ENCODE results near the gene RAB6A. TPM values are rescaled to one million over a fixed set of nuclear protein-coding genes. Genes with fewer than 3 reads are reported as not detected.
"Not testable (repeated sequence)": the region's sequence is repeated elsewhere in the genome, so short reads cannot be mapped to it uniquely, and the experiment has no call there.

Gene RAB6A
- total RNA-seq, 1 experiment from 2014 or later: 60.6 TPM

GRCh38 chr11:73766763-73767162 is 5.9 kb upstream of the RAB6A start:
- DNase-seq (ENCODE audit: extremely low read depth, low read depth): no peak

- DNase-seq (ENCODE audit: extremely low read depth, low read depth): no peak
Measured at GRCh38 chr11:73762732-73763131, 1.9 kb upstream of the RAB6A start.

GRCh38 chr11:73761403-73761945 is 600 bp upstream of the RAB6A start:
- no peak for DNase-seq (ENCODE audit: extremely low read depth, low read depth)

GRCh38 chr11:73760135-73760678 is 667 bp downstream of the RAB6A start:
- no peak for DNase-seq (ENCODE audit: extremely low read depth, low read depth)

DNA sequence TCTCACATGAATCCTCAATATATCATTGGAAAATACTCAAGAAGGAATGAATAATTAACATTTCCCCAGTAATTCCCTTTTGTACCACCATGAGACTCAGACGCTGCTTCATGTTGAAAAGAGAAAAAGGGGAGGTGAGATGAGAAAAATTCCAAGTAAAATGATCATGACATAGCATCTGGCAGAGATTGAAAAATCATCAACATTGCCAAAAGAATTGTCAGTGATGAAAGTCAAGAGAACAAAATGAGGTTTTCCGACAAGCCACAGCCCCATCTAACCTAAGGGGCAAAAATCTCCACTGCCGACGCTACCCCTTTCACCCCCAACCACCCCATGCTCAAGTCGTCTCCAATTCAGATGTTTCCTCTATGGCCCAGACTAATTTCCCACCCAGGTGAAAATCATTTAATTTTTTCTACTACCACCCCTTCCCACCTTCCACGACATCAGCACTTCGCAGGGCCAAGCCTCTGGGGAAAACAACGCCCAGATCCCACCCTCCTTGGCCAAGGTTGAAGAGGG is 1.2 kb downstream of the RAB6A start:
- no peak for DNase-seq (ENCODE audit: extremely low read depth, low read depth)

DNA sequence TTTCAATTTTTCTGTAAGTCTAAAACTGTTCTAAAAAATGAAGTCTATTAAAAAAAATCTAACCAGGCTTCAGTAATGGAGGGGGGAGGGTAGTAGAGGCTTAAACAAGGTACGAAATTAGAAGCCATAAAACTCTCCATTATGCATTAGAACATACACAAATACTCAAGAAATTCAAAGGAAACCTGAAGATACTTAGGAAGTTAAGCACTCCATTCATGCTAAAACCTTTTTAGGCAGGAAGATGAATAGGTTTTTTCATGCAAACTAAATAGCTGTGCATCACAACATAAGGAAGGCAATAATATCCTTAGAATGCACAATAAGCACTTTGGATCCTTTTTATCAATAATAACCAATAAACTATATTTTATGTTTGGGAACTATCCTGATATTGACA is 2.4 kb downstream of the RAB6A start:
- no peak for DNase-seq (ENCODE audit: extremely low read depth, low read depth)

GRCh38 chr11:73757598-73757997 is 3.3 kb downstream of the RAB6A start:
- no peak for DNase-seq (ENCODE audit: extremely low read depth, low read depth)

DNA sequence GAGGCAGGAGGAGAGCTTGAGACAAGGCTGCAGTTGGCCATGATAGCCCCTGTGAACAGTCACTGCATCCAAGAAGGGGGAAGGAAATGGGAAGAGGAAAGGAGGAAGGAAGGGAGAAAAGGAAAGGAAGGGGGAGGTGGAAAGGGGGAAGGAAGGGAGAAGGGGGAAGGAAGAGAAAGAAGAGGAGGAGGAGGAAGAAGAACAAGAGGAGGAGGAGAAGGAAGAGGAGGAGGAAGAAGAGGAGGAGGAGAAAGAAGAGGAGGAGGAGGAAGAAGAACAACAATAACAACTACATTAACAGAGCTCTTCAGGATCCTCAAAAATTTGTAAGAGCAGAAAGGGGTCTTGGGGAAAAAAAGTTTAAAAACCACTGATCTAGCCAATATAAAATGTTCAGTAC is 5.2 kb downstream of the RAB6A start:
- DNase-seq (ENCODE audit: extremely low read depth, low read depth): no peak

DNA sequence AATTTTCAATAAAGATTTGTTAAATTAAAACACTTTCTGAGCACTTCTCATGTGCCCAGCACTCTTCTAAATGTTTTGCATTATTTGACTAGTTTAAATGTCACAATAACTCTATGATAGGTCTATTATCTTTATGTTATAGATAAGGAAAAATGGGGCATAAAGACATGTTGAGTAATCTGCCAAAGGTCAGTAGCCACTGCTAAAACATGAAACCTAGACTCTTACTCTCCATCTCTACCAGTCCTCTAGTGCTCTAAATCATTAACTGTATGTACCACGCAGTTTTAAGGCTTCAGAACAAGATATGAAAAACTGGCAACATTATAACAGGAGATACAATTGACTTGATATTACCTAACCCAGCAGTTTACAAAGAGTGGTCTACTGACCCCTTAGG is 6.9 kb downstream of the RAB6A start:
- DNase-seq (ENCODE audit: extremely low read depth, low read depth): no peak

DNA sequence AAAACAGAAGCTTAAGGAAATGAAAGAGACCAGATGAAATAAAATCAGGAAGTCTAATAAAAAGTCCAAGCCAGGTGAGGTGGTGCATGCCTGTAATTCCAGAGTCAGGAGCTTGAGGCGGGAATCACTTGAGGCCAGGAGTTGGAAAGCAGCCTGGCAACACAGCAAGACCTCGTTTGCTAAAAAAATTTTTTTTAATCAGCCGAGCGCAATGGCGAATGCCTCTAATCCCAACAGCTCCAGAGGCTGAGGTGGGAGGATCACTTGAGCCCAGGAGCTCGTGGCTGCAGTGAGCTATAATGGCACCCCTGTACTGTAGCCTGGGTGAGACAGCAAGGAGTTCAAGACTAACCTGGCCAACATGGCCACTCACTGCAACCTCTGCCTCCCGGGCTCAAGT is 8.0 kb downstream of the RAB6A start:
- no peak for DNase-seq (ENCODE audit: extremely low read depth, low read depth)

- no peak for DNase-seq (ENCODE audit: extremely low read depth, low read depth)
Measured at GRCh38 chr11:73752216-73752867, 8.5 kb downstream of the RAB6A start.

GRCh38 chr11:73750862-73751261 is 10.0 kb downstream of the RAB6A start:
- DNase-seq (ENCODE audit: extremely low read depth, low read depth): not testable (repeated sequence)

DNA sequence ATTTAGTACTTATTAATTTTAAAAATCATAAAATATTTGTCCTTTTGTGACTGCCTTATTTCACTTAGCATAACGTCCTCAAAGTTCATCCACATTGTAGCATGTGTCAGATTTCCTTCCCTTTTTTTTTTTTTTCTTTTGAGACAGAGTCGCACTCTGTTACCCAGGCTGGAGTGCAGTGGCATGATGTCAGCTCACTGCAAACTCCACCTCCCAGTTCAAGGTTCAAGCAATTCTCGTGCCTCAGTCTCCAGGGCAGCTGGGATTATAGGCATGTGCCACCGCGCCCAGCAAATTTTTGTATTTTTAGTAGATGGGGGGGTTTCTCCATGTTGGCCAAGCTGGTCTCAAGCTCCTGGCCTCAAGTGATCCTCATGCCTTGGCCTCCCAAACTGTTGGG is 10.6 kb downstream of the RAB6A start:
- DNase-seq (ENCODE audit: extremely low read depth, low read depth): no peak

DNA sequence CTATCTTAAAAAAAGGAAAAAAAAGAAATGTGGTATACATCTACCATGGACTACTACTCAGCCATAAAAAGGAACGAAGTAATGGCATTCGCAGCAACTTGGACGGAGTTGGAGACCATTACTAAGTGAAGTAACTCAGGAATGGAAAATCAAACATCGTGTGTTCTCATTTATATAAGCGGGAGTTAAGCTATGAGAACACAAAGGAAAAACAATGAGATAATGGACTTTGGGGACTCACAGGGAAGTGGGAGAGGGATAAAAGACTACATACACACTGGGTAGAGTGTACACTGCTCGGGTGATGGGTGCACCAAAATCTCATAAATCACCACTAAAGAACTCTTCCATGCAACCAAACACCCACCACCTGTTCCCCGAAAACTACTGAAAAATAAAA is 11.8 kb downstream of the RAB6A start:
- no peak for DNase-seq (ENCODE audit: extremely low read depth, low read depth)

- DNase-seq (ENCODE audit: extremely low read depth, low read depth): no peak
Measured at GRCh38 chr11:73748300-73748699, 12.6 kb downstream of the RAB6A start.

GRCh38 chr11:73747762-73748161 is 13.1 kb downstream of the RAB6A start:
- no peak for DNase-seq (ENCODE audit: extremely low read depth, low read depth)

DNA sequence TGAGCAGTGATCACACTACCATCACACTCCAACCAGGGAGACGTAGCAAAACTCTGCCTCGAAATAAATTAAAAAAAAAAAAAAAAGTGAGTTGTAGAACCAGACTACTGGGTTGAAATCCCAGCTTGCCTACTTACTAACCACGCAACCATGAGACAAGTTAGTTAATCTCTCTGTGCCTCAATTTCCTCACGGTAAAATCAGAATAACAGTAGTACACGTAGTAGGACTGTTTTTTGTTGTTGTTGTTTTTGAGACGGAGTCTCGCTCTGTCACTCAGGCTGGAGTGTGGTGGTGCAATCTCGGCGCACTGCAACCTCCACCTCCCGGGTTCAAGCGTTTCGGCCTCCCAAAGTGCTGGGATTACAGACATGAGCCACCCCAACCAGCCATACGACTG is 14.2 kb downstream of the RAB6A start:
- no peak for DNase-seq (ENCODE audit: extremely low read depth, low read depth)

DNA sequence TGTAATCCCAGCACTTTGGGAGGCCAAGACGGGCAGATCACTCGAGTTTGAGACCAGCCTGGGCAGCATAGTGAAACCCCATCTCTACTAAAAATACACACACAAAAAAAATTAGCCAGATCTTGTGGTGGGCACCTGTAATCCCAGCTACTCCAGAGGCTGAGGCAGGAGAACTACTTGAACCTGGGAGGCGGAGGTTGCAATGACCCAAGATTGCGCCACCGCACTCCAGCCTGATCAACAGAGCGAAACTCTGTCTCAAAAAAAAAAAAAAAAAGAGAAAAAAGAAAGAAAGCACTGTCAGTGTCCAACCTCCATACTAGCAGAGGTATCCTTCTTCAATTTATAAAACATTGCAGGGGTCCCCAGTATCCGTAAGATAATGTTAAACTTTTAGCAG is 17.8 kb downstream of the RAB6A start:
- no peak for DNase-seq (ENCODE audit: extremely low read depth, low read depth)

DNA sequence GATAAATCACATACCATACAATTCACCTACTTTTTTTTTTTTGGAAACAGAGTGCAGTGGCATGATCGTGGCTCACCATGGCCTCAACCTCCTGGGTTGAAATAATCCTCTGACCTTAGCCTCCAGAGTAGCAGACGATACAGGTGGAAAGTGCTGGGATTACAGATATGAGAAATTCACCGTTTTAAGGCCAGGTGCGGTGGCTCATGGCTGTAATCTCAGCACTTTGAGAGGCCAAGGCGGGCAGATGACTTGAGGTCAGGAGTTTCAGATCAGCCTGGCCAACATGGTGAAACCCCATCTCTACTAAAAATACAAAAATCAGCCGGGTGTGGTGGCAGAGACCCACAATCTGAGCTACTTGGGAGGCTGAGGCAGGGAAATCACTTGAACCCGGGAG is 24.9 kb downstream of the RAB6A start:
- not testable (repeated sequence) for DNase-seq (ENCODE audit: extremely low read depth, low read depth)

GRCh38 chr11:73734993-73735392 is 25.9 kb downstream of the RAB6A start:
- no peak for DNase-seq (ENCODE audit: extremely low read depth, low read depth)

DNA sequence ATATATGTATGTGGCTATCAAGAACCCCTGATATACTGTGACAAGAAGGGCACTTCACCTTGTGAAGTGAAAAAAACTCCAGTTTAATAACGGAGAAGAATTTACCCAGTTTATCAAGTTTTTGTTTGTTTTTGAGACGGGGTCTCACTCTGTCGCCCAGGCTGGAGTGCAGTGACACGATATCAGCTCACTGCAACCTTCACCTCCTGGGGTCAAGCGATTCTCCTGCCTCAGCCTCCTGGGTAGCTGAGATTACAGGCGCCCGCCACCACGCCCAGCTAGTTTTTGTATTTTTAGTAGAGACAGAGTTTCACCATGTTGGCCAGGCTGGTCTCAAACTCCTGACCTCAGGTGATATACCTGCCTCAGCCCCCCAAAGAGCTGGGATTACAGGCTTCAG is 26.9 kb downstream of the RAB6A start:
- not testable (repeated sequence) for DNase-seq (ENCODE audit: extremely low read depth, low read depth)

GRCh38 chr11:73732936-73733335 is 27.9 kb downstream of the RAB6A start:
- not testable (repeated sequence) for DNase-seq (ENCODE audit: extremely low read depth, low read depth)
